CD4-positive, alpha-beta T cell treated with Interleukin-15 for 4 hours (primary cell): ENCODE data around the gene RAB29.
A peak's percentile ranks its signal among the peaks of the same experiment; 100 is the strongest.

Experiments used
- DNase-seq: peaks from one replicate; pipeline ENCODE4 v3.0.0-alpha.2; 2020; ENCODE audit warnings: low spot score

RAB29 gene

DNA sequence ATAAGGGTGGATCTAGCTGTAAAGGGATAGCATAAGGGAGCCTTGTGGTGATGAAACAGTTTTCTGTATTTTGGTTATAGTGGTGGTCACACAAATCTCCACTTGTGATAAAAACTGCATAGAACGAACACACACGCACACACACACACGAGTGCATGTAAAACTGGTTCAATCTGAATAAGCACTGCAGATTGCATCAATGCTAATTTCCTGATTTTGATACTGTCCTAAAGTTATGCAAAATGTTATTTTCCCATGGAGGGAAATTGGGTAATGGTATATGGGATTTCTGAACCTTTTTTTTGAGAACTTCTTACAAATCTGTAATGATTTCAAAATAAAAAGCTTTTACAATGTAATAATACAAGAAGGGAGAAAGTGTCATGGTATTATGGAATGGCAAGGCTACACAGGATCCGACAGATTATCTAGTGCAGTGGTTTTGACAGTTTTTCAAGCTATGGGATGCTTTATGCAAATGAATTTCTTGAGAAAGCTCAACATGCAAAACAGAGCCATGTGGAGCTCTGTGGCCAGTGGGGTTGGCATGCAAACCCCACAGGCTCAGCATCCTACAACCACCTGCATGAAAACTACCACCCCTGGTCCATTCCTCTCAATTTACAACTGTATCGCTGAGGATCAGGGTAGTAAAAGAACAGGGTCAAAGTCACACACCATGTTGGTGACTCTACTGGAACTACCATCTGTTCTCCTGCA lies 18.9 kb upstream of the RAB29 start:
- DNase-seq, result no peak

DNA sequence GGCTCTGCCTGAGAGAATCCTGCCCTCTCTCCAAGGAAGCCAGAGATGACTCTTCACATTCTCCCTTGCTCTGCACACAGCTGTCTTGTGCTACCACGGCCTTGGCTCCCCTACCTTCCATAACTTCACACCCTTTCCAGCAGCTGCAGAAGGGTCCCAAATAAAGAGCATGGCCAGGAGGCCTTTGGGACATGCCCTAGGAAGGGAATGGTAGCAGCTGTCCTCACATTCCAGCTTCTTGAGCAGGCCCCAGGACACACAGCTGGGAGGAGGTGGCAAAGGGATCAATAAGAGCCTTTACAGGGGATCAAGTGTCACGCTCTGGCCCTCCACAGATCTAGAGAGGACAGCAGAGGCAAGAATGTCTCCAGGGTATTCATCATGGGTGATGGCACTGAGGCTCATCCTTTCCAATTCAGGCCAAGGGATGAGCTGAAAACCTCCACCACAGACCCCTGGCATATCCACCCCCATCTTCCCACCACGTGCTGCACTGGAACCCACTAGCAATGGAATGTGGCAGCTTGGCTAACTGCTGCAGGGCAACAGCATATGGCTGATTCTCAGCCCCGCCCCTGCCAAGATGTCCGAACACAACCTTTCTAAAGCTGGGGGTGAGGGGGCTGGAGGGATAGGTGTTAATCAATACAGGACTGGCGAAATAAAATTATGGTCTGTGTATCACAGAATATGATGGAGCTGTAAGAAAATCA lies 17.8 kb upstream of the RAB29 start:
- DNase-seq, result no peak

DNA sequence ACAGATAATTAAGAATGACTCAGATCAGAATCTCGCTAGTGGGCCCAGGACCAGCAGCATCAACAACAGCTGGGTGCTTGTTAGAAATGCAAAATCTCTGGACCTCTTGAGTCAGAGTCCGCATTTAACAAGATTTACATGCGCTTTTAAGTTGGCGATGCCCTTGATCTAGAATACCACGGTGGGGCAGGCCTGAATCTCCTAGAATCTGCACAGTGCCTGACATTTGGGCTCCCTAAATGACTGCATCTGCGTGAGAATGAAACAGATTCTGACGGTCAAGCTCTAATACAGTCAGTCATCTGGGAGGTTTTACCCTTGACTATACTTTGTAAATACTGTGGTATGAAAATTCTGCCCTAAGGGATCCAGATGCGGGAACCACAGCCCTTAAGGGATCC lies 17.2 kb upstream of the RAB29 start:
- DNase-seq, result no peak

DNA sequence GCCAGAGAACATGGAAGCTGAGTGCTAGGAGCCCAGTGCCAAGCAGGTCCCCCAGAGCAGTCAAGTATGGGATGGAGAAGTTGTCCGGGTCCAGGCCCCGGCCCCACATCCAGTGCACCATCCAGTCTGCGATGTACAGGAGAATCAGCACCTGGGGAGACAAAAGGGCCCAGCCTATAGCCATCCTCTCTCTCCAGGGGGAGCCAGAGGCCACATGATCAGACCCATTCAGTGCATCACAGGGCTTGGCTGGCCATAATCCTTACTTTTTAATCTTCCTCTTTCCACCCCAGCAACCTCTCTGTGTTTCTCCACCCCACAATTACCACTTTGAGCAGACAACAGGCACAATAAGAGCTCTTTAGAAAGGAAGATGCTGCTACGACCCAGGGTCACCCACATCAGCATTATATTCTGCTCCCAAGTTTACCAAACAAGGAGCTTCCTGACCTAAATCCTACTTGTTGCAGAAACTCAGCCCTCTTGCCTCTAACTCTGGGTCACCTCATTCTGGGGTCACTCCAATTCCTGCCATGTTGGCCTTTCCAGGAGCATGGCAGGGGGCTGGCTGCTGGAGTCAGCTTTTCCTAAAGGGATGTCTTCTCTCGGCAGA lies 16.4 kb upstream of the RAB29 start:
- DNase-seq, result peak; percentile 65

DNA sequence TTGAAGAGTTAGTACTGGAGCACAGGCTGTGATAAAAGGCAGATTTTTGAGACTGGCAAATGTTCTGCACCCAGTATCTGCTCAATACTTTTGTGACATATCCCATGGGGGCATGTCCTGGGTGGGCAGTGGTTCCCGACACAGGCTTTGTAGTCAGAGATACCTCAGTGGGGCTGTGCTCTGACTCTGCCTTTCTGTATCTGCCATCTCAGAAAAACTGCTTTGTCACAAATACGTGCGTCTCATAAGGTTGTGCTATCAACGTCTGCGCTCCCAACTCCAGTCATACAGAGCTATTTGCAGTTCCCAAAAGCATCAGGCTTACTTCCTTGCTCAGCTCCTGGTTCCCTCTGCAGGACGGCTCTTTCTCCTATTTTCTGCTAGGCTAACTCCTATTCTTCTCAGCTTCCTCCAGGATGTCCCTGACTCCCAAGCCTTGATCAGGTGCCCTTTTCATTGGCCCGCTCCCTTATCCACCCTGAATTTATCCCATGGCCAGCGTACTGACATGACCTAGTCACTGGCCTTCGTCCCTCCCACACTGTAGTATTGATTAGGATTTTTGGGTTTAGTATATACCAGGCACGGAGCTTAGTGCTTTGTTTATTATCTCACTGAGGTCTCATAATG lies 12.1 kb upstream of the RAB29 start:
- no peak for DNase-seq

DNA sequence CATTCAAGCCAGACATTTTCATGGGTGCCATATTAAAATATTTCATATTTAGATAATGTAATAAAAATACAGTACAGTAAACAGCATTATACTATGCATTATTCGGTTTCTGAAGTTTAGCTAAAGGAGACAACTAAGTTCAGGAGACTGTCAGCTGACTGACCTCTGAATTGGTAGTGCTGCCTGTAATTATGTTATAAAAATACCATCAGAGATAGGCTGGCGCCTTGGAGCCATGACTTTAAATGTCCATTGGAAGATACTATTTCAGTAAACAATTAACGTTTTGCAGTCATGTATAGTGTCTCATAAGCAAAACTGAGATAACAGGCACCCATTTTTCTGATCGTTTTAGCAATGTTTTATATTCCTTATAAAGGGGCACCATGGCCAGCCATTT lies 11.3 kb upstream of the RAB29 start:
- DNase-seq, result no peak

DNA sequence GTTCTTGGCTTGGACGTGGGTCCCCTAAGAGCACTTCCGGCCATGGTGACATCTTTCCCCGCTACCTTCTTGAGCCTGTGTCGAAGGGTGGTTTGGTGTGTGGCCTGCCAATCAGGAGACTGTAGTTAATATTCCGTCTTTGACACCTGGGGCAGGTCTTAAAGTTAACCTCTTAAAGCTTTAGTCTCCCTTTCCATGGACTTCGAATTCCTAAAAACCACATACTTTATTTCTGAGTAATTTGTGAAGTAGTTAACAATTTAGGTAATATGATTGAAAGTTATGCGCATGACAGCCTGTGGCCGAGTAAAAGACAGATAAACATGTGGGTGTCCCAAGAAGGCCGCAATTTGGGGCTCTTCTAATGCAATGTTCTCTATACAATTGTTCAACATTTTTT lies 10.2 kb upstream of the RAB29 start:
- DNase-seq, result no peak

DNA sequence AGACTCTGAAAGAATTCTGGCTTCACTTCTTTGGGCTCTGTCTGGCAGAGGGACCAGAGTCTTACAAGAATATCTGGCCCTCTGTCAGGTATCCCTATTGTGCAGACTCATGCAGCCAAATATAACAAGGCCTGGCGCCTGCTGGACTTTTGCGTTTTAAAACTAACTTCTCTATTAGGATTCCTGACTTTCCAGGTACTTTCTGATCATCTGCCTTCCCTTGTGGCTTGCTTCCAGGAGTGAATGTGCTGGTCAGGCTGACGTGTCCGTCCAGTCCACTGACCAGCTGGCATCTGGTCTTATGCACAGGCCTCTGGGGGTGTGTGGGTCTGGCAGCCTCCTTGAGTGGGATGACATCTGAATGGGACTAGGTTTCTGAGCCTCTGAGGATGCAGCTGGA lies 8.6 kb upstream of the RAB29 start:
- no peak for DNase-seq

DNA sequence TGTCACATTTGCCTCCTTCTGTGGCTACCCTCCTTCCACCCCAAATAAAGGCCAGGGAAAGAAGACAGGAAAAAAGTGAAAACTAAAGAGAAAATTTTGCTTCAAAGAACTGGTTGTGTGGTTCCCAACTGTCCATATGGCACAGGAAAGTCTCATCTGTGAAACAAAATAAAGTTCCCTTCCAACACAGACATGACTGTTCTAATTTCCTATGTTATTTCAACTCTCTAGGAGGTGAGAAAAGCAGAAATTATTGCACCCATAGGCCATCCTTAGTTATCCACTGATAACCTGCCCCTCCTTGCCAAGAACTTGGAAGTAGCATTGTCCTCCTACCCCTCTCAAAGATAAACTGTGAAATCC lies 8.1 kb upstream of the RAB29 start:
- no peak for DNase-seq

DNA sequence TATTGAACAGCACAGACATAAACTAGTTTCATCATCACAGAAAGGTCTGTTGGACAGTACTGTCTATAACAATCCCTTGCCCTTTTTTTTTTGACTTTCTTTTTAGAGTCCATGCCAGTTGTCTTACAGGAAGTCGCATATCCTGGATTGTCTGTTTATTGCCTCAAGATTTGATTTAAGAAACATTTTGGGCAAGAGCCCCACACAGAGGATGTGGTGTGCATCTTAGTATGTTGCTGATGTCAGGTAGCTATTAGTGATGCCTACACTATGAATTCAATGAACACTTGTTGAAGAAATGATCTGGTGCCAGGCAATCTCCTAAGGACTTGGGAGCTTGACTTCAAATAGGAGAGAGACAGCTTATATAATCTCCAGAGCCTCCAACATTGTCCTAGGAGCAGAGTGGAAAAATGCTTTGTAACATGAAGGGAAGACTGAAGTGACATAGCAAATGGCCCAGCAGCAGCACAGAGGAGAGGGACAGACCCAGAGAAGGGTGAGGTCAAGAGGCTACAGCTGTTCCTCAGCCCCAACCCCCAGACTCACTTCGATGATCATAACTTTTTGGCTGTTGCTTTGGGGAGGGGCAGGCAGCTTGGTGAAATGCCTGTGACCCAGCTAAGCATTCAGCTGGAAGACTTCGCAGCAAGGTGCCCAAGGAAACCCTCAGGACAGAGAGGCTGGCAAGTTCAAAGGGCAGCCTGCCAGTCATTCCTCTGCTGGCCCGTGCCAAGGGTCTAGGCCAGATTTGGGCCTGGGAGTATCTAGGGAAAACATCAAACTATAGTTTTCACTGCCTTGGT lies 7.5 kb upstream of the RAB29 start:
- no peak for DNase-seq

DNA sequence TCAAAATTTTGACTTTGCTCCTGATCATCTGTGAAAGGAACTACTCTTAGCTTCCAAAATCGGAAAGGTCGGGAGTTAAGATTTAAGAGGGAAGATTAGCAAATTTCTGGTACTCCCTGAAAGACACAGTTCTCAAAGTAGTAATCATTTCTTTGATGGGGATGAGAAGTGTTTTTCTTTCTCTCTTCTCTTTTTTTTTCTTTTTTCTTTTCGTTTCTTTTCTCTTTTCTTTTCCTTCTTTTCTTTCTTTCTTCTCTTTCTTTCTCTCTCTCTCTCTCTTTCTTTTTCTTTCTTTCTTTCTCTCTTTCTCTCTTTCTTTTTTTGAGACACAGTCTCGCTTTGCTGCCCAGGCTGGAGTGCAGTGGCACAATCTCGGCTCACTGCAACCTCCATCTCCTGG lies 5.1 kb upstream of the RAB29 start:
- DNase-seq, result no peak

DNA sequence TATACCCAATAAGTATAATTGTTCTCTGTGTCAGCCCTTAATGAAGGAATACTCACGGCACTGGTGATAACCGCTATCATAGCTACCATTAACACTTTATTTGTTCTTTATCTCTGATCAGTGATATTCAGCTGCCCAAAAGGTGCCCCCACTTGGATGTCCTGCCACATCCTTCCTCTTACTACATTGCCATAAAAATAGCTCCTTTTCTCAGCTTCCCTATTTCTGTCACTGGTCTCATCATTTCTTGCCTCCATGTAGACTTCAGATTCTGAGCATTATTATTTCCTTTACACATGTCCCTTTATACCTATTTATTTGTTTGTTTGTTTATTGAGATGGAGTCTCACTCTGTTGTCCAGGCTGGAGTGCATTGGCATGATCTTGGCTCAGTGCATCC lies 2.7 kb upstream of the RAB29 start:
- DNase-seq, result no peak

DNA sequence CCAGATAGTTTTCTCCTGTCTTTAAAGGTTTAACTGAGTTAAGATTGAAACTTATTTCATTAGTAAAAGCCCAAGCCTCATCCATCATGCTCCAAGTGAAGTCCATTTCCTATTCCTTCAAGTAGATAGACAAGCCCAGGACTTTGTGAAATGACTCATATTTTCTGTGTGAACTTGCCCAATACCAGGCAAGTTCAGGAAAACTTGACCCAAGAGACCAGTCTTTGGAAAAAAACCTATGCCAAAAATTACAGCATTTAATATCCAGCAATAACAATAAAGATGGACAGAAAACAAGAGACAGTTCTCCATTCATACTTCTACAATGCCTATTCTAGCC lies 405 bp upstream of the RAB29 start:
- DNase-seq, result no peak

DNA sequence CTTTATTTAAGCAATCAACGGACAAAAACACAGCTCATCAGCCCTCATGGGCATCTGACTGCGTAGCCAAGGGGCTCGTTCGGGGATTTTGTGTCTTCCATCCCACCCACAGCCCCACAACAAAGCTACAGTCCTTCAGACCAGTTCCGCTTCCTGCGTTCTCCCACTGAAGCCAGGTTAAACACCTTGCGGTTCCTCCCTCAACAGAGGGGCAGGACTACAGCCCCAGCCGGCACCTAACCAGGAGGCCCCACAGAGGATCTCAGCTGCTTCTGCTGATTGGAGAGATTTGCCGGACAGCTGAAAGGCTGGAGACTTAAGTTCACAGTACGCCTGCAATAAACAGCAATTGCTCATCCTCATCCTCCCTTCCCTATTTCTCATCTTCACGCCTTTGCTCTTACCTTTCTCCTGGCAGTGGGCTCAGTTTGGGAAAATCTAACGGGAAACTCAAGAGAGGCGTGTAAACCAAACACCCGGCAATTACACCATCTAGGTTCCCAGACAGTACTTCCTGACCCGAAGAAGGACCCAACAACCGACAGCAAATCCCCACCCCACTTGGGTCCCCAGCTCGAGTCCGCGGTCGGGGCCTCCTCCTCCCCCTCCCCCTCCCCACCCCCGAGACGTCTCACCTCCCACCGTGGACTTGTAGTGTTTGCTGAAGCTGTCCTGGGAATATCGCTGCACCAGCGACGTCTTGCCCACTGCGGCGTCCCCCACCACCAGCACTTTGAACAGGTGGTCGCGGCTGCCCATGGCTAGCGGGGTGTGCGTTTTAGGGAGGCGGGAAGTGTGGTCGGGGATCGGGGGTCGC lies 876 bp downstream of the RAB29 start:
- DNase-seq, result peak; percentile 34

DNA sequence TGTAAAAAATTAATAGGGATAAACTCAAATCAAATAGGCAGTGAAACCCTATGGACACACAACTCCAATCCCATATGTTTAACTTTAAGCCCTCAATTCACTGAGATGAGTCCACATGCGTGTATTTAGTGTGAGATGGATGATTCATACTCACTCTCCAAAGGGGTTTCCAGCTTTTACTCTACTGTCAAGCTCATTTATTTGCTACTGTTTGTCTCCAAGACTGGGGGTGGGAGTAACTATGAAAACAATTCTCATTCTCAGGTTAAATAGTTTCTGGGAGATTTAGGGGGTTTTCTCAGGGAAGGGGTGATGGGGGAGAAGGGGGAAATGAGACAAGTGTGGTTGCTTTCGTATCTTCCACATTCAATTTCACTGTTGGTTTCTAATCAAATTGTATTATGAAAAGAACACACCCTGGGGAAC lies 2.7 kb downstream of the RAB29 start:
- DNase-seq, result peak; percentile 23

DNA sequence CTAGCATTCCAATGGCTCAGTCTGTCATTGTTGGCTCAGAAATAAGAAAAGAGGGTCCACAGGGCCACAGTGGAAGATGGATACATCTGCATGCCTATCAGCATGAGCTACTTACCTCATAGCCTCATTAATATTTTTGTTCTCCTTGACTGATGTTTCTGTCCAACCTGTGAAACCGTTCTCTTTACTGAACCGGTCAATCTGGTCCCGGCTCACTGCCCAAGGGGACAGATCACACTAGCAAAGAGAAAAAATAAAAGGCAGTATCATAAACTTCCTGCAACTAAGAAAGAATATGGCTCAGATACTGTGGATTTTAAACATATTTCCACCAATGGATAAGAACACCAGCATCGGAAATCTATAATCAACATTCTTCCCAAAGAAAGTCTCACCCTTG lies 4.7 kb downstream of the RAB29 start:
- no peak for DNase-seq

DNA sequence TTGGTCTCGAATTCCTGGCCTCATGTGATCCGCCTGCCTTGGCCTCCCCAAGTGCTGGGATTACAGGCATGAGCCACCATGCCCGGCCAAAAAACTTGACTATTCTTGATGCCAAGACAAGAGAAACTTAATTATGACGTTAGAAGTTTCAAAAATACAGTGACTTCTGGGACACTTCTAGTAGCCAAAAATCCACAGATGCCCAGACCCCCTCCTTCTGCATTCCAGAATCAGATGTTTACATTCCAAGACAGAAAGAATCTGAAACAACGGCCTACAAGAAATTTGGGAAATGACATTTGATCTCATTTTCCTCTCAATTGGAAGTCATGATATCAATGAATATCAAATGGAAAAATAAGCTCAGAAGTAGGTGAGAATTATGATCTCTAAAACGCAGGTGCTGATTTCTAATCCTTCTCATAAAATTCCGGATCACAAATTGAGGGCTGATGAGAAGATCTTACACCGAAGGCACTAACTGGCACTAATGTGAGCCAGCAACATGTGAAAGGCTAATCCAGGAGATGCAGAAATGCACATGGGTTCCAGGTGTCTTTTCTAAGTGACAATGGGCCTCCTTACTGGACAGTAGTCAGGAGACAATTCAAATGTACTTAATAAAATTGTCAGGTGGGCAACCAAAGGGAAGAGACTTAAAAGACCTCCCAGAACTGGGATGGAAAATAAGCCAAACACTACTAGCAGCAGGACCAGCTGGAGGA lies 5.5 kb downstream of the RAB29 start:
- no peak for DNase-seq

DNA sequence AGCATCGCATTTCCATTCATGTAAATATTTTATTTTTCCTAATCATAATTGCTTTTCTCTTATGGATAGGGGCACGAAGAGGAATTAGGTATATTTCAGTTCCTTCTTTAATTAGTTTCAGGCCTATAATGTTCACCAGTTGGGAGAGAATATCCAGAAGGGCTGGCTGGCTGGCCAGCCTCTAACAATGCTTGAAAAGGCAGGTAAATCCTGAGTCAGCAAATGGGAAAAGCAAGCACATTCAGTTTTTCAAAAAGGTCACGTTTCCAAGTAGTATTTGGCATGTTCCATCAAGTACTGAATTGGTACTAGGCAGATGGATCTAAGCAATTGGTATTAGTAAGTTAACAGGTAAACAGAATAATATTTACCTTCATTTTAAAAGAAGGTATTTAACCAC lies 8.0 kb downstream of the RAB29 start:
- DNase-seq, result no peak

DNA sequence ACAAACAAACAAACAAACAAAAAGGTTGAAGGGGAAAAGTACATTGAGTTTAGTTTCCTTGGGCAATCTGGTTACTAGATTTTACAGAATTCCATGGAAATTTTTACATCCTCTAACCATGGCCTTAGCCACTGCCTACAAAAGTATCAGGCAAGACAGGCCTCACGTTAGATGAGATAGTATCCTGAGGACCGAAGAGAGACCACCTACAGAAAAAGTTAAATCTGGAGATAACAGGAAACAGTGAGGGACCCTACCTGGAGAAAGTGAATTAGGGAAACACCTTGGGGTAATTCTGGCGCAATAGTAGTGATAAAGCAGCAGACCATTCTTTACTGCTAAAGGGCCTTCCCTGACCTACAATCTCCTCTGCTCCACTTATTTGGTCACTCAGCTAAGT lies 8.7 kb downstream of the RAB29 start:
- DNase-seq, result no peak

DNA sequence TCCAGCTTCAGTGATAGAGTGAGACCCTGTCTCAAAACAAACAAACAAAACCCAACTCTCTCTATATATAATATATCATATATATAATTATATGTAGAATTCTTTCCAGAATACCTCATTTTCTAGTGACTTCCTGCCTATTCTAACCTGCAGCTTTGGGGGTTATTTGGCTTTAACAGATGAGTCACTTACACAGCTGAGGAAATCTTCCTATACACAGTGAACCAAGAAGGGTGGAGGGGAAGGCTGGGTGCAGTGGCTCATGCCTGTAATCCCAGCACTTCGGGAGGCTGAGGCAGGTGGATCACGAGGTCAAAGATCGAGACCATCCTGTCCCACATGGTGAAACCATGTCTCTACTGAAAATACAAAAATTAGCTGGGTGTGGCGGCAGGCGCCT lies 9.2 kb downstream of the RAB29 start:
- no peak for DNase-seq

DNA sequence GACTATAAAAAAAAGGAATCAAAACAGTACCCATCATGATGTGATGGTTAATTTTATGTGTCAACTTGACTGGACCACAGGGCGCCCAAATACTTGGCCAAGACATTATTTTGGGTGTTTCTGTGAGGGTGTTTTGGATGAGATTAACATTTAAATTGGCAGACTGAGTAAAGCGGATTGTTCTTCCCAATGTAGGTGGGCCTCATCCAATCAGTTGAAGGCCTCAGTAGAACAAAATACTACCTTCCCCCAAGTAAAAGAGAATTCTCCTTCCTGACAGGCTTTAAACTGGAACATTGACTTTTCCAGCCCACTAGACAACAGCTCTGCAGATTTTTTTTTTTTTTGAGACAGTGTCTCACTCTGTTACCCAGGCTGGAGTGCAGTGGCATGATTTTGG lies 10.7 kb downstream of the RAB29 start:
- no peak for DNase-seq
